Kidney (tissue), 14 donors: ENCODE results near the gene MYH7B. TPM values are rescaled to one million over a fixed set of nuclear protein-coding genes. Genes with fewer than 3 reads are reported as not detected.

Experiments
- DNase-seq, 5 donors: peaks; one replicate each; pipeline ENCODE4 v3.0.0-alpha.2; 2013 to 2020
- FAIRE-seq: peaks from 2 replicates; lab custom pipeline; 2012; peaks lifted over from hg19 to GRCh38; lab: Jason Lieb, UNC
- H3K27ac ChIP-seq, 2 donors: one replicate each; pipeline ENCODE4 v1.7.0; 2013; ENCODE audit warnings: low read depth in 2 of 2, low read length in 2 of 2, inconsistent platforms in 1 of 2
- H3K27me3 ChIP-seq: one replicate; pipeline ENCODE4 v1.7.1; 2013; ENCODE audit warnings: low read length, inconsistent platforms; ENCODE audit not compliant: control insufficient read depth, insufficient read depth
- H3K36me3 ChIP-seq, 3 donors: one replicate each; pipeline versions ENCODE4 v1.7.0 to v1.7.1; 2013; ENCODE audit warnings: low read length in 3 of 3, control low read depth in 1 of 3, inconsistent platforms in 1 of 3; ENCODE audit not compliant: insufficient read depth in 3 of 3, control insufficient read depth in 2 of 3
- H3K4me1 ChIP-seq, 3 donors: one replicate each; pipeline versions ENCODE4 v1.7.0 to v1.7.1; 2013; ENCODE audit warnings: low read length in 3 of 3, inconsistent platforms in 1 of 3, low read depth in 1 of 3; ENCODE audit not compliant: control insufficient read depth in 2 of 3, insufficient read depth in 2 of 3
- H3K4me3 ChIP-seq, 3 donors: one replicate each; pipeline versions ENCODE4 v1.7.0 to v1.8.1; 2013; ENCODE audit warnings: low read length in 3 of 3, control low read depth in 1 of 3, inconsistent platforms in 1 of 3
- H3K9ac ChIP-seq, 3 donors: one replicate each; pipeline versions ENCODE4 v1.7.0 to v1.7.1; 2013; ENCODE audit warnings: low read length in 3 of 3, control low read depth in 1 of 3, inconsistent platforms in 1 of 3
- H3K9me3 ChIP-seq, 3 donors: one replicate each; pipeline versions ENCODE4 v1.7.0 to v1.7.1; 2013; ENCODE audit warnings: low read length in 3 of 3, control low read depth in 1 of 3, inconsistent platforms in 1 of 3; ENCODE audit not compliant: control insufficient read depth in 2 of 3, insufficient read depth in 1 of 3
- CTCF ChIP-seq: IDR thresholded peaks from 3 replicates; pipeline ENCODE4 v1.5.1; 2012; ENCODE audit warnings: mild to moderate bottlenecking, moderate library complexity, borderline replicate concordance; ENCODE audit not compliant: insufficient read depth; ENCODE audit errors: extremely low read depth
- intact Hi-C: fragments of 100-400 bp; cut with DNase I; formaldehyde crosslinking; loops from one replicate; pipeline ENCODE4 v1.11.1; 2022
- polyA plus RNA-seq: library from polyadenylated mRNA; stranded (reverse); fragments of 350-450 nt; fragmentation: Illumina TruSeq; extraction: RNeasy Lipid Tissue Mini Kit (QIAGEN cat#74804); gene quantifications from one replicate; pipeline ENCODE4 v1.2.3, GENCODE V29; 2014; ENCODE audit warnings: low read depth, low replicate concordance; ENCODE audit not compliant: insufficient read depth
- total RNA-seq: library from RNA; stranded (reverse); fragmentation: NEBNext Ultra II Directional; extraction: Animal tissue kit (Norgen Biotek cat#: 25700); gene quantifications from one replicate; pipeline ENCODE4 v1.2.1, GENCODE V29; 2021
- donor health status: control.
- donor health status: control.
- donor health status: control.
- donor health status: control.
- donor health status: control.
- donor health status: DM: yes; HTN: yes; CAD: no.
- donor health status: Normal renal cell carcinoma (clear cell type).

MYH7B gene
- total and polyA plus RNA-seq, 2 donors from 2014 or later = 0.76 to 3.7 TPM

GRCh38 chr20:34986311-34987287, 30.9 kb downstream of the MYH7B start:
- no peak for FAIRE-seq
- TF ChIP-seq CTCF = no peak
- H3K27ac ChIP-seq = no peak overlapping the region

GRCh38 chr20:34987288-34988190, 31.9 kb downstream of the MYH7B start:
- no peak for TF ChIP-seq CTCF
- Histone ChIP-seq H3K9ac (no peak overlapping the region), H3K27ac (no peak overlapping the region), H3K9me3 (no peaks in the 10 kb centered on the region), H3K27me3 (no peaks in the 10 kb centered on the region), H3K4me3 (no peak overlapping the region), H3K36me3 (no peaks in the 10 kb centered on the region), H3K4me1 (peaks cover 0 to 5% (median 2%) of the 10 kb centered on the region in 3 donors)
- intact Hi-C loops = no loop called here
- FAIRE-seq = no peak
- peak in 2 of 5 donors; percentile 56 to 58 for DNase-seq

More at GRCh38 chr20:34986311-34987287, 30.9 kb downstream of the MYH7B start:
- Histone ChIP-seq H3K9me3 (no peaks in the 10 kb centered on the region), H3K4me1 (peaks cover 0 to 5% (median 2%) of the 10 kb centered on the region in 3 donors), H3K36me3 (no peaks in the 10 kb centered on the region), H3K9ac (no peak overlapping the region), H3K4me3 (no peak overlapping the region), H3K27me3 (no peaks in the 10 kb centered on the region)
- peak in 1 of 5 donors; percentile 66 for DNase-seq
- intact Hi-C loops = no loop called here

- intact Hi-C loops = no loop called here
- DNase-seq = peak in 1 of 5 donors; percentile 59
- Histone ChIP-seq H3K9ac (no peak overlapping the region), H3K4me3 (no peak overlapping the region), H3K36me3 (no peaks in the 10 kb centered on the region), H3K27ac (no peak overlapping the region), H3K27me3 (no peaks in the 10 kb centered on the region), H3K4me1 (peaks cover 0 to 5% (median 2%) of the 10 kb centered on the region in 3 donors), H3K9me3 (no peaks in the 10 kb centered on the region)
- no peak for FAIRE-seq
- TF ChIP-seq CTCF = no peak
These were observed 32.5 kb downstream of the MYH7B start for GRCh38 chr20:34988191-34988540.
